Activated gamma-delta T cell treated with anti-CD3 and anti-CD28 coated beads, Interleukin-2, amount 50 U/mL, for 16 hours (primary cell): ENCODE data around the gene WWOX.

Experiments used
- DNase-seq: peaks from one replicate; pipeline ENCODE4 v3.0.0-alpha.2; 2020; ENCODE audit warnings: low read depth

Gene WWOX

DNA sequence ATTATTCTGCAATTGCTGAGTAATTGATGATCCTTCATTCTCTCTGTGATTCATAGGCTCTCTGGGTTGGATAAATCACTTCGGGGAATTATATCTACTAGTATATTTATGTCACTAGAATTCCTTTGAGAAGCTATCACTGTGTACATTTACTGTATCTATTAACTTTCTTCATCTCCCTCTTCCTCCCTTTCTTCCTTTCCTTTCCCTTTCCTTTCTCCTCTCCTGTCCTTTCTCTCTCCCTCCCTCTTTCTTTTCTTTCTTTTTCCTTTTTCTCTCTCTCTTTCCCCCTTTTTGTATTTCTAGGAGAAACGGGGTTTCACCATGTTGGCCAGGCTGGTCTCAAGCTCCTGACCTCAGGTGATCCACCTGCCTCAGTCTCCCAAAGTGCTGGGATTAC lies 711.8 kb downstream of the WWOX start:
- no peak for DNase-seq

DNA sequence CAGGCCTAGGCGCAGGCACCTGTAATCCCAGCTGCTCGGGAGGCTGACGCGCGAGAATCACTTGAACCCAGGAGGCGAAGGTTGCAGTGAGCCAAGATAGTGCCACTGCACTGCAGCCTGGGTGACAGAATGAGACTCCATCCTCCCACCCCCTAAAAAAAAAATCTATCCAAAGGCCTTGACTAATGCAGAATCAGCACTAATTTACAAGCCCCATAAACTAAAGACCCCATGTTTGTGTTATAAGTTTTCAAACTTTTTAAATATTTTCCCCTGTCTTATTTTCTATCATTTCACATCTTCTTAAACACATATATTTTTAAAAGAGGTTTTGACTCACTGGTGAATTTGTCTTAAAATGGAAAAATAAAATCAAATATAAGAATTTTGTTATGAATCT lies 713.1 kb downstream of the WWOX start:
- no peak for DNase-seq

DNA sequence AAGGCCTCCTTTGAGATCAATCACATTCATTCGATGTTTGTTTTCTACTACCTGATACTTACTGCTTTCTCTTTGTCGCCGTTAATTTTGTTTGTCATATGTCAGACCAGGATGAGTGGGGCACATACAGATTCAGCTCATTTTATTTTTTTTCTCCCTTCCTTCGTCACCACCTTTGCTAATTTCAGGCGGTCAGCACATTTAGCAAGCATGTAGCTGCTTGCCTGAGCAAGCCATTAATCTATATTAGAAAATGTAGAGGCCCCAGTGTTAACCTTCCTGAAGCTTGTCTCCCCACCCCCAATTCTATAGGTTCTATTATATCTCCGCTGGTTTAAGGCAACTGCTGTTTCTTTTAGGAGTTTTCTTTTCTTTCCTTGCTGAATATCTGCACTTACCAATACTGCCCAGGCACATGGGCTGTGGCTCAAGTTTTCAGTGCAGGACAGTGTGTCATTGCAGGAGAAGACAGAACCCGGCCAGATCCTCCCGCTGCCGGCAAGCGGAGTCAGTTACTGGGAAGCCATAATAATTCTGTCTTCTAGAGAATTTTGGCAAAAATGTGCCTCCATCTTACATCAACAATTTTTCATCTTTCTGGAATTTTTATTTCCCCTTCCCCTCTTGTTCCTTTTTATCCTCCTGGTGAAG lies 714.3 kb downstream of the WWOX start:
- DNase-seq, result no peak

DNA sequence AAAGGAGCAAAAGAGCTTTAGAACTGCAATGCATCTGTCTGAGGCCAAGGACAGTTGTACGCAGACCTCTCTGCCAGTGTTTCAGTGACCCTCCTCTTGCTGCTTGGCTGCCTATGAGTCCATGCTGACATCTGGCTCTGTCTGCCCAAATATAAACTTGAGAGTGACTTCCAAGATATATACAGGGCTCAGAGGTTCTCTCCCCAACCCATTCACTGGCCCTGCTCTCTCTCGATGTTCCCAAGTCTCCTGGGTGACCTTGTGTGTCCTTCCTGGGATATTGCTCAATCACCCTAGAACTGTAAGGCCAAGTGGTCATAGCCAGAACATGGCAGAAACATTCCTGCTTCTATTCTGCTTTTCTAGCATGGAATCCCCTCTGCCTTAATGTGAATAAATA lies 716.3 kb downstream of the WWOX start:
- DNase-seq, result no peak

DNA sequence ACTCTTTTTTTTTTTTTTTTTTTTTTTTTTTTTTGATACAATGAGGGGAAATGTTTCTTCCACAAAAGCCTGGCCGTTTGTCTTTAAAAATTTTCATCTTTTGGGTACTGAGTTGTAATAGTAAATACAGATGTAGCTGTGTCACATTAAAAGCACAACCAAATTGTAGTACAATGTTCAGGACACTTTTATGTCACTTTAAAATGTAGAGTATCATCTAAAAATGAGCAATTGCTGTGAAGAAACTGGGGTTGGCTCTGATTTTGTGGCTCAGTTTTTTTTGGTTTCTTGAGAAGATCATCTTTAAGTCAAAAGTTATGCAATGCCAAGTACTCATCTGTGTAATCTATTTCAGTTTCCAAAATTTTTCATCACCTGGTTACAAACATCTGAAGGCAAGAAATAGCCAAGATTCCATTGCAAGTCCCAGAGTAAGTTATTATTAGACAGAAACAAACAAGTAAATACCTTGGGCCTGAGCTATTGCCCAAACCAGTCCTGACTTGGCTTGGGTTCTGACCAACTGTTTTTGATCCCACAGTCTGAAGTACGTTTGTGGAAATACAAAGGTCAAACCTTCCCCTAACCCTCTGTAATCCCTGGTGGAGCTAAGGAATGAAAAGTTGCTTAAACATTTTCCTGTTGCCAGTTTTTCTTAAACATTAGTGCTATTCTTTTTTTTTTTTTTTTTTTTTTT lies 717.2 kb downstream of the WWOX start:
- no peak for DNase-seq

DNA sequence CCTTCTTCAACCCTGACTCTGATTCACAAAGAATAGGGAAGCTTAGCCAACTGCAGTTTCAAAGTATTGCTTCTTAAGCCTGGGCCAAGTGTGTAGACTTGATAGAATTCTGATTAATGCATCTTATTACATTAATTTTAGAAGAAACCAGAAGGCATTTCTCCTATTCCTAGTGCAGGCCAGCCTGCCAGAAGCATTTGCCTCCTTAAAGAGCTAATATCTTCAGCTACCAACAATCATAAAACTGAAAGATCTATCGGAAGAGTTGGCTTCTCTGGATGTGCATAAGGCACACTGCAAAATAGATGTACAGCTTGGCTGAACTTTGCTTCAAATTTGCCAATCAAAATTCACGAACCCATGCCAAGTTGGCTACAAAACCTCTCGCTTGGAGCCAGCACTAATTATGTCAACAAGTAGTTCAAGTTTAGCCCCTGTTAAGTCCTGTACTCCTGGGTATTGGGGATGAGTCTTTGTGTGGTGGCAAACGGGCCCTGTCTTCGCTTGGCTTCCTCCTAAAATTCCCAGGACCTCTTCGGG lies 717.8 kb downstream of the WWOX start:
- DNase-seq, result no peak

DNA sequence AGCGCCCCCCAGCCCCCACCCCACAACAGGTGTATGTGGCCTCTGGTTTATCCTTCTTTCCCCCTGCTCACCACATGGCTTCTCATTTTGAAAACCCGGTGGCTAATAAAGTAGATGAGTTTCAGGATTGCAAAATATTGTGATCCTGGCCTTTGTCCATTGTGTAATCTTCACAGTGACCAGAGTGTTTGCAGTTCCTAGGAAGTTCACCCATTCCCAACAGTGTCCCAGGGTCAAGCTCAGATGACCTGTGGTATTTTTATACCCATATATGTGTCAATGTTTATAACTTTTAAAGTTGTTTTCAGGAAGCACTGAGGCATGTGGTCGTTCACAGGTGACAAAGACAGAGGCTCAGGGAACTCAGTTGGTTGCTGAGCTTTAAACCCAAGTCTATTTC lies 721.9 kb downstream of the WWOX start:
- no peak for DNase-seq

DNA sequence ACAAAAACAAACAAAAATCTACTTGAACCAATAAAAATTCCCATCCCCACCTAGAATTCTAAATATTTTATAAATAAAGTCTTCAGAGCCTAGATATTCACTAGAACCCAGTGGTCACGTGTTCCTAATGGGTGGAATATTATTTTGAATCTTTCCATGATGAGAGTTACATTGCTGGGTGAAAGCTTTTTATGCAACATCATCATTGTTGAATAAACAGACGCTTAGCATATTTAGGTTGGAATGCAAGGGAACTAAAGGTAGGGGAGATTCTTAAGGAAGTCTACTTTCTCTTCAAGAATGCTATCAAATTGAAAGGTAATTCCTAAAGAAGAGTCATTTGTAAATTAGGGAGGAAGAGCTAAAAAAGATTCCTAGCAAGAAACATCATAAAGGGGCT lies 723.1 kb downstream of the WWOX start:
- DNase-seq, result no peak

DNA sequence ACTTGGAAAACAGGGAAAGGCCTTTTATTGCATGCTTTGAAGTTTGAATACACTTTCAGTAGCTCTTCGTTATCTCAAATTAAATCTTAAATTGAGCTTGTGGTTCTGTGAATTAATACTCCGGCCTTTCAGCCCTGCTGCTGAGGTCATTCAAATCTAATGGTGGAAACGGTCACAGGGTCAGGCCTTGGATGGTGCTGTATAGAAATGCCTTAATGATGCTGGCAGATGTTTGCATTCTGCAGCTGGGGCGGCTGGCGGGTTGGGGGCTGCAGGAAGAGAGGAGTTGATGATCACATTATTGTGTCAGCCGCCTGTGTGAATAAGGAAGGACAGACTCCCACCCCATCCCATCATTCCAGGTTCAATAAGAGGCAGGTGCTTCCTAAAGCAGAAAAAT lies 723.6 kb downstream of the WWOX start:
- DNase-seq, result no peak

DNA sequence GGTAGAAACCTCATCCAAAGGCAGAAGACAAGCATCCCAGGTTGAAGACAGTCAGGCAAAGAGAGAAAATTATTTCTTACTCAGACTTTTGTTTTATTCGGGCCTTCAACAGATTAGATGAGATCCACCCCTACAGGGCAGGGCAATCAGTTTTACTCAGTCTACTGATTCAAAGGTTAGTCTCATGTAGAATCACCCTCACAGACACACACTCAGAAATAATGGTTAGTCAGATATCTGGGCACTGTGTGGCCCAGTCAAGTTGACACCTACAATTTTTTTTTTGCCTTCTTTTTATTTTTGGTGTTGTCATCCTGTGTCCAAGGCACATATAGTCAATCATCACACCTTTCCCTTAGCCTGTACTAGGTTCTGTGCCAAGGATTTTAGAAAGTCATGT lies 729.8 kb downstream of the WWOX start:
- DNase-seq, result no peak

DNA sequence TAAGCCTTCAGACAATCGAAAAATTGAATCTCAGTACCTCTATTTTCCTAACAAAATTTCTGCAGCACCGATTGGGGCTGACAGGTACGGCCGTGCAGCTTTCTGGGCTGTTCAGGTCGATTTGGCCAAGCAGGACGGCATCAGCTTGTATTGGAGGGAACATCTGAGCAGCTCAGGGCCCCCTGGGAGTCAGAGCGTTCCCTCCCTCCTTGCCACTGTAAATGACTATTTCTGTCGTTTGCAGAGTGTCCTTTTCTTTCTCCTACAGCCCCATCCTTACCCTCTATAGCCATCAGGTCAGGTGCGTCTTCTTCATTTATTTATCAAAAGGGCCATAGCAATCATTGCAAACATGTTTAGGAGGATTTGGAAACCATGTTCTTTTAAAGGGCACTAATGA lies 731.1 kb downstream of the WWOX start:
- no peak for DNase-seq

DNA sequence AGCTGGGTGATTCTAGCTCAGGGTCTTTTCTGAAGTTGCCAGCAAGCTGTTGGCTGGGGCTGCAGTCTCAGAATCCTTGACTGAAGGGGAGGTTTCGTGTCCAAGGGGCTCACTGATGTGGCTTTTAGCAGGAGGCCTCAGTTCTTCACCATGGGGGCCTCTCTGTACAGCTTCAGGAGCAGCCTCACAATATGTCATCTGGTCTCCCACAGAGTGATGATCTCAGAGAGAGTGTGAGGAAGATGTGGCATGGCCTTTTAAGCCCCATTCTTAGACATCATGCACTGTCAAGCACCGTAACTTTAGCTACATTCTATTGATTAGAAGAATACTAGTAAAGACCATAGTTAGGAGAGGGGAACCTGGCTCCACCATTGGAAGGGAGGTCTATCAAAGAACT lies 732.6 kb downstream of the WWOX start:
- DNase-seq, result no peak

DNA sequence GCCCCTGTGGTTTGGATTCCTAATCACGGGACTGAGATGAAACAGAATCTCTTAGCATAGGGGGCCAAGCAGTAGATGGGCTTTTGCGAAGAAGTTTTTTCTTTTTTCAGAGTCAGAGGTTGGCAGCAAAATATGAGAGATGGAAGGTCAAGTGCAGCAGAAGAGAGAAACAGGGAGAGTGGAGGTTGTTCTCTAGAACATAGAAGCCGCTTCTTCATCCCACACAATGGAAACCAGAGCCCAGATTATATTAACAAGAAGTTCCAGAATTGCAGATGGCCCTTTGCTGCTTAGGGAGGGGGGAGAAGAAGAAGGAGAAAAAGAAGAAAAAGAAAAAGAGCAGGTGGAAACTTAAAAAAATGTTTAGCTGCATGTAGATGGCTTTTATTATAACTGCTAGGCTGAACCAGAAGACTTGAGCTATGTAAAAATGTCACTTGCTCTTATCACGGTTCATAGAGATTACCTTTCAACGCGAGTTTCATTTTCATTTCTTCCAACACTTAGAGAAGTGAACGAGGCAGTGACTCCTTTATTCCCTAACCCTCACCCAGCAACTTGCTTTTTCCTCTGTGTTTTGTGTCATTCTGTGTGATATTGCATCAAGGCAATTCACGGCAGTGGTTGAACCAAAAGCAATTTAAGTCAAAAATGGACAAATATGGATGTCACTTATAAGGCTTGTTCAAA lies 737.5 kb downstream of the WWOX start:
- DNase-seq, result no peak

DNA sequence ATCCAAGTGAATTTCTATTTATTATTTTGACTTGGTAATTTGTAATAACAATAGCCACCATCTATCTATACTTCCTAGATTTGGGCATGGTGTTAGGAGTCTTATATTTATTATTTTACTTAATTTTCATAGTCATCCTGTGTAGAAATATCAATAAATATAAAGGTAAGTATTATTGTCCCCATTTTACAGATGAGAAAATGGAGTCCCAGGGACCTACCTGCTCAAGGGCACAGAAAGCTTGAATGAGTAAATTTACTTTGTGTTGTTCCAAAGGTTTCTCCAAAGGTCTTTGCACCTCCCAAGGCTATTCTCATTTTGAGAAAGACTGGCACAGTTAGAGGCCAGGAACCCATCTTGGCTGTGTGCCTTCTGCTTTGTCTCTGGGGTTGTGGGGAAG lies 738.3 kb downstream of the WWOX start:
- no peak for DNase-seq

DNA sequence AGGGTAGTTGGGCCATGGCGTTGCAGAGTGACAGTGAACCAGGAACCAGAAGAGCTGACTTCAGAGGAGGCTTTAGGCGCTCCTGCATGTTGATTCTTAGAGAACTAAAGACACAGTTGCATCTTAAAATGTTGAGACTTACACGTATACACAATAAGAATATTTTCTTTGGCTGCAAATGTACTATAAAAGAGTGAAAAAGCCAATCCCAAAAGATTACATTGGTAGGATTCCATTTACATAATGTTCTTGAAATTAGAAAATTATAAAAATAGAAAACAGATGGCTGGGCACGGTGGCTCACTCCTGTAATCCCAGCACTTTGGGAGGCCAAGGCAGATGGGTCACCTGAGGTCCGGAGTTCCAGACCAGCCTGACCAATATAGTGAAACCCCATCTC lies 738.8 kb downstream of the WWOX start:
- DNase-seq, result no peak

DNA sequence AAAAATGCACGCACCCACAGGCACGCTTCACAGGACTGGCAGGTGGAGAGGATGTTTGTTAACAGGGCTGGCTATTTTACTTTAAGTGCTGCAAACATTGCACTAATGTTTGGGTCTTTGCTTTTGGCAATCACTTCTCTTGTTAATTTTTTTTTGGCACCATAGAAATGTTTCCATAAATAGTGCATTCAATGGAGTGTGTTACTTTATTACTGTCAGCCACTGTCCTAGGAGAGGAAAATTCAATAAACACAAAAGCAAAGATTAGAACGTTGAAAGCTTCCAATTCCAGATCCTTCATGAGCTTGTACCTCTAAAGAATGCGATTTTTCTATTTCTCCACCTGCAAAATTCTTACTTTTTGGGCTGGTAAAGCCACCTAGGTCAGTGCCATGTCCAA lies 743.5 kb downstream of the WWOX start:
- no peak for DNase-seq

DNA sequence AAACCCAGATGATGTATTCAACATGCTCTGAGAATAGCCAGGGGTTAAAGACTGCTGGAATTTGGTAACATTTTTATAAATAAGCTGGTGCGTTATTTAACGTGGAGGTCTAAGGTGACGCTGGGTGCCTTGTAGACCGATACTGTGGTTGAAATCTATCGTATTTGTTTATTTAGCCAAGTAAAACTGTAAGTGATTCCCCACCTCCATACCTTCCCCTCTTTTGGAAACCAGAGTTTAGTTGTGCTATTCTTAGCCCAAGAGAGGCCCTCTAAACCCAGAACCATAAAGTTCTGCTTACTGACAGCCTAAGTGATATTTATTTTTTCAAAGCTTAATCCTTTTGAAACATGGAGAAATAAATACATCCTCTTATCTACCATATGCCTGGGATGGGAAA lies 744.5 kb downstream of the WWOX start:
- DNase-seq, result no peak

DNA sequence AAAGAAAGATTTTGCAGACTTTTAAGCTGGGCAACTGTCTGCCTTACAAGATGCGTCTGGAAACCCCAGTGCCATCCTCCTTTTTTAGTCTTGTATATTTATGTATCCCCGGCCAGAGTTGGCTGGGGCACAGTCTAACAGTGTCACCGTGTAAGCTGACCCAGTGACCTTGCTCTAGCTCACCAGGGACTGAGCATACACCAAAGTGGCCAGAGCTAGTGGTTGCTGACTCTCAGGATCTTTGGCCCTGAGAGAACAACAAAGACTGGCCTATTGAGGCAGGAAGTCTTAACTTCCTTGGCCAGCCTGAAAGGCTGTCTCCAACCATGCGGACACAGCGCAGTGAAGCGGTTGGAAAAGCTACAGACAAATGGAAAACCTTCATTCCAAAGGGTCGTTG lies 745.2 kb downstream of the WWOX start:
- DNase-seq, result no peak

DNA sequence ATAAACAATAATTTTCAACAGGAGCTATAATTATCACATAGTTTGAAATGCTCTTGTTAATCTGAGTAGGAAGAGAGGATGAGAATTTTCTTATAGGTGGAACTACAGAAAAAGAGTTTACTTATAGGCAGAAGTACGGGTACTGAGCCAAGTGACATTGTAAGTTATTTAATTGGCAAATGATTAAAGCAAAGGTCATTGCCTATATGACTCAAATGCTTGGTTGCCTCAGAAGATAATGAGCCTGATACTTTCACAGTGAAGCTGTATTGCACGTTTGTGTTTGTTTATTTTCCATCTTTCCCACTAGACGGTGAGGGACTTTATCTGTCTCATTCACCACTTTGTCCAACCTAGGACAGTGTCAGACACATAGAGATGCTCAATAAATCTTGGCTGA lies 751.8 kb downstream of the WWOX start:
- DNase-seq, result no peak

DNA sequence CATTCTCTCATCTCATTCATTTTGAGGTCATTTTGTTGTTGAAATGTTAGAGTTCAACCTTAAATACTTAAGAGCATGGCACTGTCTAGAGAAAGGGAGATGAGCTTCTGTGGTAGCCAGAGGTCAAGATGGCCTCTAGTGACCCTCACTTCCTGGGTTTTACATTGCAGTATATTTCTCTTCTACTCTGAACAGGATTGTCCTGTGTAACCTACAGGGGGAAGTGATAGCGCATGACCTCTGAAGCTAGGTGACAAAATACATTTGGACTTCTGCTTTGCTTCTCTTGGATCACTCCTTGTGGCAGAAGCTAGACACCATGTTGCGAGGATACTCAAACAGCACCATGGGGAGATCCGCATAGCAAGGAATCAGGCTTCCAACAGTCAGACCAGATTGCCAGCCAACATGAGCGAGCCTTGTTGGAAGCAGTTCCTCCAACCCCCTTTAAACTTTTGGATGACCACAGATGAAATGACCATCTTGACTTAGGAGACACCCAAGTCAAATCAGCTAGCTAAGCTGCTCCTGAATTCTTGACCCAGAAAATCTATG lies 752.7 kb downstream of the WWOX start:
- no peak for DNase-seq

DNA sequence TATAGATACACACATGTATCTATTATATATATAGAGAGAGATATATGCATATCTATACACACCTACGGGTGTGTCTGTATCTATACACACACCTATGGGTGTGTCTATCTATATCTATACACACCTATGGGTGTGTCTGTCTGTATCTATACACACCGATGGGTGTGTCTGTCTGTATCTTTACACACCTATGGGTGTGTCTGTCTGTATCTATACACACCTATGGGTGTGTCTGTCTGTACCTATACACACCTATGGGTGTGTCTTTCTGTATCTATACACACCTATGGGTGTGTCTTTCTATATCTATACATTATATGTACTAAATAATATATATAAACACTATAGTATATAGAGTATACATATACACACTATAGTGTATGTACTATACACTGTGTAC lies 762.6 kb downstream of the WWOX start:
- DNase-seq, result no peak

DNA sequence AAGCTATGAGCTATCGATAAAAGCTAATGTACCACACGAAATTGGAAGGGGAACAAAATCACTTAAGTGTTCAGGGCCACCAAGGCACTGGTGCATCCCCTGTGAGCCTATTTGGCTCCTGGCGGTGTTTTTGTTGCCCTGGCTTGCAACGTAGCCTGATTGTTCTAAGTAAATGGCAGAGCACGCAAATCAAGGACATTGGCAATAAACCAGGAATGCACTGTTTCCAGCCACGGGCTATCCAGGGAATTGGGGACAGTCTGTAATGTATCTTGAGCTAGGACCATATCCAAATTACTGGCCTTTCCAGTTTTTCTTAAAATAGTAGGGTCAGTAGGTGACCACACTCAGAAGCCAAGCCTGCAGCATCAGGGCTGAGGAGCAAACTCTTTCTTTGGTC lies 767.1 kb downstream of the WWOX start:
- DNase-seq, result no peak

DNA sequence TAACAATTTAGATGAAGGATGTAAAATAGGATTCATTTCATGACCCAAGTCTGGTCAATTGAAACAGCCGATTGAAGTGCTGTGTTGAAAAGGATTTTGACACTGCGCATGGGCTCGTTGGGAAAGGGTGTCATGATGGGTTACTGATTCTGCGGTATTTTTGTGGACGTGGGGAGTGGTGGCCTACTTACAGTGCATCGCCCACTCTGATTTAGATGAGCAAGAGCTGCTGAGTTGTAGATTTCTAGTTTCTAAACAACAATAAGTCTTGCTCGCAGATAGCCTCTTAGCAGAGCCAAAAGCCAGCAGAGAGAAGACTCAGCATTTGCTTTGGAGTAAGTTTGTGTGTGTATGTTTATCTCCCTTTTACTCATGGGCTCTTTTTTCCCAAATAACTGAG lies 770.0 kb downstream of the WWOX start:
- no peak for DNase-seq
